Panc1 (cell line): ENCODE measurements around the gene TKT. TPM values are rescaled to one million over a fixed set of nuclear protein-coding genes. Genes with fewer than 3 reads are reported as not detected.

Source experiments
- ATAC-seq: fragments of 200-7000 bp; cut with Tn5 transposase; 2 replicates; pipeline ENCODE4 v1.9.1; 2020; ENCODE audit warnings: mild to moderate bottlenecking, moderate library complexity
- BruUV-seq: library from RNA; stranded (reverse); fragments of 400-500 nt; replicated peaks from 2 replicates; lab custom pipeline; 2021; lab: Mats Ljungman, UMichigan
- CTCF ChIA-PET: fragments of 300-600 bp; sonication (Branson Sonifier 250); formaldehyde crosslinking; loops from one replicate; lab custom pipeline; 2022; ENCODE audit warnings: antibody characterized with exemption; lab: Charles Lee
- POLR2A ChIA-PET: fragments of 300-600 bp; sonication (Branson Sonifier 250); formaldehyde crosslinking; loops from one replicate; lab custom pipeline; 2022; ENCODE audit warnings: antibody characterized with exemption; lab: Charles Lee
- DNase-seq: peaks from one replicate; pipeline ENCODE4 v3.0.0-alpha.2; 2010; ENCODE audit warnings: low read depth, low spot score
- H3K27ac ChIP-seq: 2 replicates; pipeline ENCODE4 v1.5.1; 2011; ENCODE audit warnings: mild to moderate bottlenecking, low read length, inconsistent platforms
- H3K27me3 ChIP-seq: fragments of 200-500 bp; sonication (Bioruptor generic); 2 replicates; pipeline ENCODE4 v1.6.0; 2014; ENCODE audit warnings: low read length, inconsistent platforms; ENCODE audit not compliant: control insufficient read depth, insufficient read depth
- H3K36me3 ChIP-seq: fragments of 200-500 bp; sonication (Bioruptor generic); 2 replicates; pipeline ENCODE4 v1.5.1; 2014; ENCODE audit warnings: inconsistent platforms, mild to moderate bottlenecking, low read length, moderate library complexity; ENCODE audit not compliant: control insufficient read depth, insufficient read depth
- H3K4me1 ChIP-seq: 2 replicates; pipeline ENCODE4 v1.5.1; 2011; ENCODE audit warnings: inconsistent platforms, mild to moderate bottlenecking, low read length, moderate library complexity; ENCODE audit not compliant: control insufficient read depth, insufficient read depth
- H3K4me3 ChIP-seq, 2 experiments: 2 replicates each; pipeline ENCODE4 v1.5.1; 2011 to 2012; ENCODE audit warnings: low read depth in 2 of 2, low read length in 2 of 2, mild to moderate bottlenecking in 2 of 2, inconsistent platforms in 1 of 2, moderate library complexity in 1 of 2
- H3K9me3 ChIP-seq: fragments of 200-500 bp; sonication (Bioruptor generic); 2 replicates; pipeline ENCODE4 v1.5.1; 2014; ENCODE audit warnings: low read depth, mild to moderate bottlenecking, inconsistent platforms, low read length, moderate library complexity; ENCODE audit not compliant: control insufficient read depth, insufficient read depth
- POLR2AphosphoS5 ChIP-seq: IDR thresholded peaks from 2 replicates; pipeline ENCODE4 v1.6.1; 2012; ENCODE audit warnings: mild to moderate bottlenecking, low read depth, low read length, moderate library complexity
- SIN3A ChIP-seq: IDR thresholded peaks from 2 replicates; pipeline ENCODE4 v1.6.1; 2012; ENCODE audit warnings: low read depth, mild to moderate bottlenecking, low read length, moderate library complexity, borderline replicate concordance; ENCODE audit not compliant: insufficient read depth
- TCF7L2 ChIP-seq: IDR thresholded peaks from 2 replicates; pipeline ENCODE4 v1.6.1; 2011; ENCODE audit warnings: mild to moderate bottlenecking, low read depth, low read length, inconsistent platforms
- in situ Hi-C: cut with HindIII; loops from 2 replicates; pipeline ENCODE4 v1.10.0; 2016; ENCODE audit warnings: low sequenced_read_pairs, low pct_unique_long_range_greater_than_20kb
- intact Hi-C: fragments of 100-400 bp; cut with micrococcal nuclease; formaldehyde crosslinking; loops from one replicate; pipeline ENCODE4 v1.10.0; 2022; ENCODE audit not compliant: unreplicated experiment
- total RNA-seq: library from RNA; stranded (reverse); gene quantifications from one replicate; pipeline ENCODE4 v1.2.1, GENCODE V29; 2021; ENCODE audit not compliant: unreplicated experiment
- TF ChIP-seq, protein P1 (sequence below), 2 experiments: IDR thresholded peaks; 2 replicates each; pipeline ENCODE4 v1.6.1; 2011 to 2012; ENCODE audit warnings: low read depth in 2 of 2, control low read depth in 1 of 2, low read length in 1 of 2, mild to moderate bottlenecking in 1 of 2, moderate library complexity in 1 of 2; ENCODE audit not compliant: insufficient read depth in 1 of 2
- TF ChIP-seq, protein P2 (sequence below): fragments of 450-650 bp; IDR thresholded peaks from 2 replicates; pipeline ENCODE4 v1.5.1; 2017; ENCODE audit warnings: mild to moderate bottlenecking

The TKT gene
- total RNA-seq, 1 experiment from 2014 or later, result 338 TPM

DNA sequence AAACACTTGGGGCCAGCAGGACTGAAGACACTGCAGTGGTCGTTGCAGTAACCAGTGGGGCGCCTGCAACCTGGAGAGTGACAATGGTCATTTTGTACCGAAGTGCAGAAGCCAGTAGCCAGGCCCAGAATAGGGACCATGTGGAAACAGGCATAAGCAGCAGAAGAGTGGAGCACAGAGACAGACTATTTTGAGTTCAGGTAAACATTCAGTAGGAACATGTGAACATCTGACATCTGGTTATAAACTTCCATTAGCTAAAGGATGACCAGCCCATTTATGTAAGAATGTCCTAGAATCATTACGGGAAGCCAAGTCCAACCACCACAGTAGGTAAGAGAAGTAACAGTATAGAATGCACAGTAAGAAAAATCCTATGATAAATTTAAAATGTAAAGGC is 32.4 kb upstream of the TKT start:
- no peak overlapping the region for H3K27ac ChIP-seq
- POLR2A ChIA-PET, result no interaction called here
- in situ Hi-C loops, result no loop called here

DNA sequence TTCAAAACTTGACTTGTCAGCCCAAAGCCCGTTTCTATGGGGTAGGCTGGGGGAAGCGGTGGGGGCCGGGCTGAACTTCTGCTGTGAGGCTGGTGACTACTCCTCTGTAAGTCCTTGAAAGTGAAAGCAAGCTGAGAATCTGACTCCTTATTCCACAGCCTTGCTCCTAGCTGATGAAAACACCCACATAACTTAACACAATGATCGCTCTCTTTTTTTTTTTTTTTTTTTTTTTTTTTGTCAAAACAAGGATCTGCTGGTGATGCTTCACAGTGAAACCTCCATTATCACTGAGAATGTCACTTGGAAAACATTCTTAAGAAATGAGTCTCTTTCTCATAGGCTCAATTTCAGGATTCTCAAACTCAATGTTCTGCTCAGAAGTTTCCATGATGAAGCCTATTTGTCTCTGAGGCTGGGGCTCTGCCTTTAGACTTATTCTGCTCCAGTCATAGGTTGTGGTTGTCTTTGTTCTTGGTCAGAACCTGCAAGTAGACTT is 31.4 kb upstream of the TKT start:
- in situ Hi-C loops (no loop called here), intact Hi-C loops (no loop called here)
- DNase-seq, result no peak
- no peak for ATAC-seq
- H3K9me3 ChIP-seq, result no peaks in the 10 kb centered on the region
- no peak overlapping the region for H3K27ac ChIP-seq
- ChIA-PET POLR2A (no interaction called here), CTCF (no interaction called here)
- H3K36me3 ChIP-seq, result peaks cover 7% of the 10 kb centered on the region
- TF ChIP-seq POLR2AphosphoS5 (no peak), SIN3A (no peak), TCF7L2 (no peak)
- TF ChIP-seq, protein P1, sequence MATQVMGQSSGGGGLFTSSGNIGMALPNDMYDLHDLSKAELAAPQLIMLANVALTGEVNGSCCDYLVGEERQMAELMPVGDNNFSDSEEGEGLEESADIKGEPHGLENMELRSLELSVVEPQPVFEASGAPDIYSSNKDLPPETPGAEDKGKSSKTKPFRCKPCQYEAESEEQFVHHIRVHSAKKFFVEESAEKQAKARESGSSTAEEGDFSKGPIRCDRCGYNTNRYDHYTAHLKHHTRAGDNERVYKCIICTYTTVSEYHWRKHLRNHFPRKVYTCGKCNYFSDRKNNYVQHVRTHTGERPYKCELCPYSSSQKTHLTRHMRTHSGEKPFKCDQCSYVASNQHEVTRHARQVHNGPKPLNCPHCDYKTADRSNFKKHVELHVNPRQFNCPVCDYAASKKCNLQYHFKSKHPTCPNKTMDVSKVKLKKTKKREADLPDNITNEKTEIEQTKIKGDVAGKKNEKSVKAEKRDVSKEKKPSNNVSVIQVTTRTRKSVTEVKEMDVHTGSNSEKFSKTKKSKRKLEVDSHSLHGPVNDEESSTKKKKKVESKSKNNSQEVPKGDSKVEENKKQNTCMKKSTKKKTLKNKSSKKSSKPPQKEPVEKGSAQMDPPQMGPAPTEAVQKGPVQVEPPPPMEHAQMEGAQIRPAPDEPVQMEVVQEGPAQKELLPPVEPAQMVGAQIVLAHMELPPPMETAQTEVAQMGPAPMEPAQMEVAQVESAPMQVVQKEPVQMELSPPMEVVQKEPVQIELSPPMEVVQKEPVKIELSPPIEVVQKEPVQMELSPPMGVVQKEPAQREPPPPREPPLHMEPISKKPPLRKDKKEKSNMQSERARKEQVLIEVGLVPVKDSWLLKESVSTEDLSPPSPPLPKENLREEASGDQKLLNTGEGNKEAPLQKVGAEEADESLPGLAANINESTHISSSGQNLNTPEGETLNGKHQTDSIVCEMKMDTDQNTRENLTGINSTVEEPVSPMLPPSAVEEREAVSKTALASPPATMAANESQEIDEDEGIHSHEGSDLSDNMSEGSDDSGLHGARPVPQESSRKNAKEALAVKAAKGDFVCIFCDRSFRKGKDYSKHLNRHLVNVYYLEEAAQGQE (IDR thresholded peaks at IDR 0.05; ENCODE audit: insufficient read depth in 1 of 2, low read depth in 2 of 2, low read length in 1 of 2), result no peak
- TF ChIP-seq, protein P2, sequence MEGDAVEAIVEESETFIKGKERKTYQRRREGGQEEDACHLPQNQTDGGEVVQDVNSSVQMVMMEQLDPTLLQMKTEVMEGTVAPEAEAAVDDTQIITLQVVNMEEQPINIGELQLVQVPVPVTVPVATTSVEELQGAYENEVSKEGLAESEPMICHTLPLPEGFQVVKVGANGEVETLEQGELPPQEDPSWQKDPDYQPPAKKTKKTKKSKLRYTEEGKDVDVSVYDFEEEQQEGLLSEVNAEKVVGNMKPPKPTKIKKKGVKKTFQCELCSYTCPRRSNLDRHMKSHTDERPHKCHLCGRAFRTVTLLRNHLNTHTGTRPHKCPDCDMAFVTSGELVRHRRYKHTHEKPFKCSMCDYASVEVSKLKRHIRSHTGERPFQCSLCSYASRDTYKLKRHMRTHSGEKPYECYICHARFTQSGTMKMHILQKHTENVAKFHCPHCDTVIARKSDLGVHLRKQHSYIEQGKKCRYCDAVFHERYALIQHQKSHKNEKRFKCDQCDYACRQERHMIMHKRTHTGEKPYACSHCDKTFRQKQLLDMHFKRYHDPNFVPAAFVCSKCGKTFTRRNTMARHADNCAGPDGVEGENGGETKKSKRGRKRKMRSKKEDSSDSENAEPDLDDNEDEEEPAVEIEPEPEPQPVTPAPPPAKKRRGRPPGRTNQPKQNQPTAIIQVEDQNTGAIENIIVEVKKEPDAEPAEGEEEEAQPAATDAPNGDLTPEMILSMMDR, result no peak
- H3K27me3 ChIP-seq, result no peaks in the 10 kb centered on the region
- no peaks in the 10 kb centered on the region for H3K4me1 ChIP-seq
- BruUV-seq, result TSS peak; percentile 13
- no peak overlapping the region for H3K4me3 ChIP-seq

More for the DNA sequence above, 32.4 kb upstream of the TKT start:
- CTCF ChIA-PET, result no interaction called here
- H3K36me3 ChIP-seq, result peaks cover 7% of the 10 kb centered on the region
- H3K4me1 ChIP-seq, result no peaks in the 10 kb centered on the region
- intact Hi-C loops, result no loop called here
- no peak overlapping the region for H3K4me3 ChIP-seq
- DNase-seq, result no peak
- no peak for ATAC-seq
- no TSS peak for BruUV-seq
- no peaks in the 10 kb centered on the region for H3K9me3 ChIP-seq
- no peaks in the 10 kb centered on the region for H3K27me3 ChIP-seq
- TF ChIP-seq, protein P1 (IDR thresholded peaks at IDR 0.05; ENCODE audit: insufficient read depth in 1 of 2, low read depth in 2 of 2, low read length in 1 of 2), result no peak
- TF ChIP-seq TCF7L2 (no peak), SIN3A (no peak), POLR2AphosphoS5 (no peak)
- TF ChIP-seq, protein P2, result no peak
